DOHH2 (cell line): ENCODE data around the gene ATP6V0E1.
A peak's percentile ranks its signal among the peaks of the same experiment; 100 is the strongest.

Experiments used
- H3F3A ChIP-seq: fragments of 200-600 bp; sonication (generic), shearing (Covaris generic); 2 replicates; pipeline ENCODE4 v1.6.0; 2016; ENCODE audit warnings: antibody characterized with exemption, mild to moderate bottlenecking; ENCODE audit not compliant: control insufficient read depth, insufficient read depth
- H3K27ac ChIP-seq: fragments of 200-600 bp; sonication (generic); 2 replicates; pipeline ENCODE4 v1.5.1; 2014; ENCODE audit warnings: low read depth, mild to moderate bottlenecking, low read length, moderate library complexity
- H3K27me3 ChIP-seq: fragments of 200-600 bp; sonication (generic); 2 replicates; pipeline ENCODE4 v1.6.1; 2014; ENCODE audit warnings: mild to moderate bottlenecking, low read length, mixed read lengths; ENCODE audit not compliant: control insufficient read depth
- H3K36me3 ChIP-seq: fragments of 200-600 bp; sonication (generic); 2 replicates; pipeline ENCODE4 v1.6.1; 2014; ENCODE audit warnings: mild to moderate bottlenecking, low read length, moderate library complexity, mixed read lengths; ENCODE audit not compliant: control insufficient read depth
- H3K4me1 ChIP-seq: fragments of 200-600 bp; sonication (generic); 2 replicates; pipeline ENCODE4 v1.6.1; 2014; ENCODE audit warnings: mild to moderate bottlenecking, low read length, mixed read lengths; ENCODE audit not compliant: control insufficient read depth
- H3K4me2 ChIP-seq: fragments of 200-600 bp; sonication (generic); 2 replicates; pipeline ENCODE4 v1.6.0; 2014; ENCODE audit warnings: mild to moderate bottlenecking, low read length, moderate library complexity
- H3K4me3 ChIP-seq: fragments of 200-600 bp; sonication (generic); 2 replicates; pipeline ENCODE4 v1.5.1; 2014; ENCODE audit warnings: mild to moderate bottlenecking, low read length, mixed read lengths
- H3K79me2 ChIP-seq: fragments of 200-600 bp; sonication (generic); 2 replicates; pipeline ENCODE4 v1.6.1; 2014; ENCODE audit warnings: mild to moderate bottlenecking, low read length, mixed read lengths; ENCODE audit not compliant: control insufficient read depth
- H3K9me2 ChIP-seq: fragments of 200-600 bp; sonication (generic); replicated peaks from 2 replicates; pipeline ENCODE4 v1.6.1; 2014; ENCODE audit warnings: mild to moderate bottlenecking, low read length, mixed read lengths; ENCODE audit not compliant: control insufficient read depth
- H3K9me3 ChIP-seq: fragments of 200-600 bp; sonication (generic); 2 replicates; pipeline ENCODE4 v1.6.1; 2014; ENCODE audit warnings: antibody characterized with exemption, low read length, mixed read lengths; ENCODE audit not compliant: control insufficient read depth, insufficient read depth
- H4K20me1 ChIP-seq: fragments of 200-600 bp; sonication (generic); 2 replicates; pipeline ENCODE4 v1.6.0; 2014; ENCODE audit warnings: low read depth, mild to moderate bottlenecking, antibody characterized with exemption, low read length, moderate library complexity; ENCODE audit not compliant: control insufficient read depth, insufficient read depth
- EZH2phosphoT487 ChIP-seq: fragments of 200-600 bp; sonication (generic); IDR thresholded peaks from 2 replicates; pipeline ENCODE4 v1.6.1; 2017; ENCODE audit warnings: borderline replicate concordance, mild to moderate bottlenecking, antibody characterized with exemption, low read length, moderate library complexity, mixed read lengths
- TF ChIP-seq, protein P1 (sequence below): fragments of 200-600 bp; sonication (generic); IDR thresholded peaks from one replicate; pipeline ENCODE4 v1.5.1; 2014; ENCODE audit warnings: antibody characterized with exemption, mild to moderate bottlenecking, low read depth, low read length; ENCODE audit not compliant: poor library complexity, severe bottlenecking

ATP6V0E1 gene

DNA sequence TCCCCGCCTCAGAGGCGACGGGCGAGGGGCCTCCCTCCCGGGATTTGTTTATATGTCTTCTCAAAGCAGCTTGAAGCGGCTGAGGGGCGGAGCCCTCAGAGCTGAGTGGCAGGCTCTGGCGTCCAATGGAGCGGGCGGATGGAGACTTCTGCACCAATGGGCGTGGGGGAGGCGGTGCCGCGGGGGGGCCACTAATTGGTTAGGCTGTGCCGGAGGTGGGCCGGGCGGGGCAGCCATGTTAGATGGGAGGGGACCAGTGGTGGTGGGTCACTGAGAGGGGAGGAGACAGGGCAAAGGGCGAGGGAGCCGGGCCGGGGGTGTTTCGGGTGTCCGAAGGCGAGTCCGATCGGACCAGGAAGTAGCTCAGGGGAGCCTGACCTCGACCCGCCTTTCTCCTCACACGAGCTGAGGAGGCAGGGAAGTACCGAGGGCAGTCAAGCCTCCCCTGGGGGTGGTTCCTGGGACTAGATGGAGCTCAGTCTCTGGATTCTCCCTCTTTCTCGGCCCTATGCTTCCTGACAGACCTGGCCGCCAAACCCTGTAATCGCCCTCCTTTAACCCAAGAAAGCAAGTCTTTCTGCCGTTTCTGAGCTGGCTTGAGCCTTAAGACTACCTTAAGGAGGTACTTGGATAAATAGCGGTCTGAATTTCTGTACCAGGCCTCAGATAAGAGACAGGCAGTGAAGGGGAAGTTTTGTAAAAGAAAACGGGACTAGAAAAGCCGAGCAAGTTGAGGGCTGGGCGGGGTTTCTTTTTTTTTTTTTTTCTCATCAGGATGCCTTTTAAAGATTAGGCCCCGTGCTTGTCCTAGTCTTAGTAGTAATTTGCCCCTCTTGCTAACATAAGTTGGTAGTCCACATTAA is 73.7 kb downstream of the ATP6V0E1 start:
- Histone ChIP-seq H3F3A (peaks cover 13% of the 10 kb centered on the region), H3K79me2 (peaks cover 43% of the 10 kb centered on the region), H3K9me3 (no peaks in the 10 kb centered on the region), H3K27ac (peak overlapping the region; percentile 75), H3K36me3 (no peaks in the 10 kb centered on the region), H4K20me1 (no peaks in the 10 kb centered on the region), H3K27me3 (no peaks in the 10 kb centered on the region), H3K4me3 (peak overlapping the region; percentile 90), H3K4me2 (peak overlapping the region; percentile 89), H3K4me1 (peaks cover 37% of the 10 kb centered on the region), H3K9me2 (no peaks in the 10 kb centered on the region)
- TF ChIP-seq, protein P1, sequence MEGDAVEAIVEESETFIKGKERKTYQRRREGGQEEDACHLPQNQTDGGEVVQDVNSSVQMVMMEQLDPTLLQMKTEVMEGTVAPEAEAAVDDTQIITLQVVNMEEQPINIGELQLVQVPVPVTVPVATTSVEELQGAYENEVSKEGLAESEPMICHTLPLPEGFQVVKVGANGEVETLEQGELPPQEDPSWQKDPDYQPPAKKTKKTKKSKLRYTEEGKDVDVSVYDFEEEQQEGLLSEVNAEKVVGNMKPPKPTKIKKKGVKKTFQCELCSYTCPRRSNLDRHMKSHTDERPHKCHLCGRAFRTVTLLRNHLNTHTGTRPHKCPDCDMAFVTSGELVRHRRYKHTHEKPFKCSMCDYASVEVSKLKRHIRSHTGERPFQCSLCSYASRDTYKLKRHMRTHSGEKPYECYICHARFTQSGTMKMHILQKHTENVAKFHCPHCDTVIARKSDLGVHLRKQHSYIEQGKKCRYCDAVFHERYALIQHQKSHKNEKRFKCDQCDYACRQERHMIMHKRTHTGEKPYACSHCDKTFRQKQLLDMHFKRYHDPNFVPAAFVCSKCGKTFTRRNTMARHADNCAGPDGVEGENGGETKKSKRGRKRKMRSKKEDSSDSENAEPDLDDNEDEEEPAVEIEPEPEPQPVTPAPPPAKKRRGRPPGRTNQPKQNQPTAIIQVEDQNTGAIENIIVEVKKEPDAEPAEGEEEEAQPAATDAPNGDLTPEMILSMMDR, result no peak
- TF ChIP-seq EZH2phosphoT487, result no peak

DNA sequence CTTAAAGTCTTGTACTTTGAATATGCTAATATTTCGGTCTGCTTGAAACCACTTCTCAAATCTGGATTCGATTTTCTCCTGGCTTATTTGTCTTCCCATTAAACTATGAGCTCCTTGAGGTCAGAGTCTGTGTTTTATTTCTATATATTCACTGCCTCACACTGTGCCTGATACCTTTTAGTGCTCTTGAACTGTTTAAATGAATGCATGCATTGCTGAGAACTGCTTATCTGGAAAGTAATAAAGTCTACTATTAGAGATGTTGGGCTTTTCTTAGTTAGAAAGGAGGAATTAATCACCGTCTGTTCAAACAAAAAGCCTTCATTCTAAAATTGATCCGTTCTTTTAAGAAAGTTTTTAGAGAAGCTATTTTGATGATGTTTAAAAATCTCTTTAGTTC is 78.6 kb downstream of the ATP6V0E1 start:
- Histone ChIP-seq H3K4me2 (no peak overlapping the region), H3K27me3 (no peaks in the 10 kb centered on the region), H3K9me2 (no peaks in the 10 kb centered on the region), H3K79me2 (peaks cover 58% of the 10 kb centered on the region), H3F3A (peaks cover 9% of the 10 kb centered on the region), H3K27ac (no peak overlapping the region), H3K4me1 (peaks cover 20% of the 10 kb centered on the region), H3K36me3 (no peaks in the 10 kb centered on the region), H3K9me3 (no peaks in the 10 kb centered on the region), H3K4me3 (no peak overlapping the region), H4K20me1 (no peaks in the 10 kb centered on the region)
- TF ChIP-seq, protein P1, result no peak
- TF ChIP-seq EZH2phosphoT487, result no peak

DNA sequence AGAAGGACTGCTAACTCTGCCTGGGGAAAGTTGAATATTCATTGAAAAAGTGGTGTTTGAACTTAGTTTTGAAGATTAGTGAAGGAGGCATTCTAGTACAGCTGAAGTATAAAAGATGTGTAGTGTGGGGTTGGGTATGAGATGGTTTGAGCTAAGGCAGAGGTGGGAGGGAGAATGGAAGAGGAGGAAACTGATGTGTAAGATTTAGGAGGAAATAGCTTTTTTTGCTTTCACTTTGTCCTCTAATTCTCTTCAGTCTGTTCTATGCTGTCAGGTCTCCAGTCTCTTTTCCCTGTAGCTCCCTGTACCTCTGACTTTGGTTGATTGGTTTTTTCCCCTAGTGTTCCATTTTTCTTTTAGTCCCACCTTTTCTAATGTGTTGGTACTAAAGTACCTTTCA is 81.6 kb downstream of the ATP6V0E1 start:
- TF ChIP-seq, protein P1, result no peak
- no peak for TF ChIP-seq EZH2phosphoT487
- Histone ChIP-seq H3K4me2 (peak overlapping the region; percentile 43), H3K36me3 (no peaks in the 10 kb centered on the region), H3K4me3 (0 out of 2 replicates have a peak overlapping the region, but pooled peaks have one; percentile 6), H3K79me2 (peaks cover 35% of the 10 kb centered on the region), H3K9me2 (no peaks in the 10 kb centered on the region), H4K20me1 (no peaks in the 10 kb centered on the region), H3K4me1 (peaks cover 14% of the 10 kb centered on the region), H3K27ac (no peak overlapping the region), H3K27me3 (no peaks in the 10 kb centered on the region), H3K9me3 (no peaks in the 10 kb centered on the region), H3F3A (no peaks in the 10 kb centered on the region; the same call in 1 of the 2 replicates)
